HG03159 (cell line): ENCODE results near the gene GFER.
A peak's percentile ranks its signal among the peaks of the same experiment; 100 is the strongest.
"Not testable (repeated sequence)": the region's sequence is repeated elsewhere in the genome, so short reads cannot be mapped to it uniquely, and the experiment has no call there.

Experiments used
- ATAC-seq: cut with Tn5 transposase; IDR thresholded peaks from one replicate; pipeline ENCODE4 v1.9.1; 2021; ENCODE audit warnings: mild to moderate bottlenecking, moderate library complexity; ENCODE audit not compliant: unreplicated experiment

The GFER gene

GRCh38 chr16:2004795-2005517 lies 21.0 kb downstream of the GFER start:
- no peak for ATAC-seq

- no peak for ATAC-seq
Observed at GRCh38 chr16:2005646-2006045, 21.7 kb downstream of the GFER start.

- no peak for ATAC-seq
Observed at GRCh38 chr16:2006317-2006716, 22.3 kb downstream of the GFER start.

- ATAC-seq: no peak
Observed at GRCh38 chr16:2007081-2007836, 23.3 kb downstream of the GFER start.

- no peak for ATAC-seq
Observed at GRCh38 chr16:2008009-2008526, 24.1 kb downstream of the GFER start.

- ATAC-seq: no peak
Observed at GRCh38 chr16:2008631-2009163, 24.7 kb downstream of the GFER start.

- ATAC-seq: peak; percentile 33
Observed at GRCh38 chr16:2009164-2009711, 25.2 kb downstream of the GFER start.

GRCh38 chr16:2009791-2010510 lies 26.0 kb downstream of the GFER start, which contains the start of gene ZNF598:
TSS of gene ZNF598 (minus strand) at chr16:2009821.
- ATAC-seq: peak; percentile 74

GRCh38 chr16:2011726-2012125 lies 27.7 kb downstream of the GFER start:
- not testable (repeated sequence) for ATAC-seq

- no peak for ATAC-seq
Observed at GRCh38 chr16:2013527-2013926, 29.5 kb downstream of the GFER start.

- no peak for ATAC-seq
Observed at GRCh38 chr16:2015117-2015946, 31.3 kb downstream of the GFER start.

- ATAC-seq: no peak
Observed at GRCh38 chr16:2015947-2016208, 31.9 kb downstream of the GFER start.

- ATAC-seq: no peak
Observed at GRCh38 chr16:2016407-2016922, 32.5 kb downstream of the GFER start.

- ATAC-seq: no peak
Observed at GRCh38 chr16:2019518-2019920, 35.5 kb downstream of the GFER start, which contains the start of gene NPW. TSS of gene NPW (plus strand) at chr16:2019785.

GRCh38 chr16:2019921-2020831 lies 36.2 kb downstream of the GFER start:
- no peak for ATAC-seq

GRCh38 chr16:2022723-2023091 lies 38.7 kb downstream of the GFER start:
- ATAC-seq: no peak

- ATAC-seq: peak; percentile 54
Observed at GRCh38 chr16:2023092-2024031, 39.4 kb downstream of the GFER start.

- no peak for ATAC-seq
Observed at GRCh38 chr16:2024032-2024420, 40.0 kb downstream of the GFER start.
